Body of pancreas (tissue), 4 donors: Measurements from ENCODE around the gene THBD. TPM values are rescaled to one million over a fixed set of nuclear protein-coding genes. Genes with fewer than 3 reads are reported as not detected.

Source experiments
- ATAC-seq: fragments of 150-250 bp; one replicate; pipeline ENCODE4 v1.9.1; 2016
- DNase-seq, 4 donors: peaks; one replicate each; pipeline ENCODE4 v3.0.0-alpha.2; 2019
- H3K27ac ChIP-seq, 4 donors: fragments of 200-600 bp; sonication (generic); 1 replicate in 3 of 4; 2 replicates in 1 of 4; pipeline versions ENCODE4 v1.5.1 to v1.6.1; 2016 to 2019; ENCODE audit warnings: mild to moderate bottlenecking in 1 of 4, mixed read lengths in 1 of 4, moderate library complexity in 1 of 4
- H3K27me3 ChIP-seq, 2 donors: fragments of 200-600 bp; sonication (generic); one replicate each; pipeline ENCODE4 v1.6.0; 2016; ENCODE audit warnings: mild to moderate bottlenecking in 1 of 2
- H3K36me3 ChIP-seq, 2 donors: fragments of 200-600 bp; sonication (generic); replicated peaks in 1 of 2; 2 replicates each; pipeline ENCODE4 v1.5.1; 2016; ENCODE audit warnings: low read depth in 2 of 2; ENCODE audit not compliant: insufficient read depth in 1 of 2
- H3K4me1 ChIP-seq: fragments of 200-600 bp; sonication (generic); one replicate; pipeline ENCODE4 v1.6.0; 2016
- H3K4me3 ChIP-seq, 2 donors: fragments of 200-600 bp; sonication (generic); 1 replicate in 1 of 2; 2 replicates in 1 of 2; pipeline ENCODE4 v1.5.1; 2016 to 2019
- H3K9me3 ChIP-seq, 3 donors: fragments of 200-600 bp; sonication (generic); 1 replicate in 2 of 3; 2 replicates in 1 of 3; pipeline ENCODE4 v1.5.1; 2016
- CTCF ChIP-seq, 7 experiments: fragments of 450-650 bp in 4 of 7; fragments of 200-600 bp in 3 of 7; sonication (generic) in 3 of 7; IDR thresholded peaks; one replicate each; pipeline ENCODE4 v1.5.1; 2016 to 2019; ENCODE audit warnings: antibody characterized with exemption in 7 of 7
- POLR2A ChIP-seq, 3 donors: fragments of 450-650 bp; IDR thresholded peaks; one replicate each; pipeline ENCODE4 v1.6.1; 2016; ENCODE audit warnings: antibody characterized with exemption in 3 of 3, mild to moderate bottlenecking in 2 of 3
- WGBS, 2 donors: methylation state at CpG; one replicate each; pipeline ENCODE4 v1.1.5; 2017; 5-methylcytosine and 5-hydroxymethylcytosine counted together
- intact Hi-C: fragments of 100-400 bp; cut with DNase I; formaldehyde crosslinking; loops from one replicate; pipeline ENCODE4 v1.15.1; 2023
- total RNA-seq, 2 donors: library from RNA; depleted of rRNA; stranded (reverse); fragments of >200 nt; gene quantifications; one replicate each; pipeline ENCODE4 v1.1.0, GENCODE V29; 2016

THBD gene
- total RNA-seq, 2 donors from 2014 or later: 14.3 to 44.2 TPM

- Histone ChIP-seq H3K4me3 (no peak overlapping the region), H3K36me3 (no peaks in the 10 kb centered on the region), H3K9me3 (no peaks in the 10 kb centered on the region), H3K4me1 (no peaks in the 10 kb centered on the region), H3K27ac (no peak overlapping the region), H3K27me3 (no peaks in the 10 kb centered on the region)
- ATAC-seq: no peak
- intact Hi-C loops: no loop called here
- DNase-seq: no peak
- 45 to 54% methylated on average over 5 of the region's 5 CpGs for WGBS, 2 donors
- no peak for TF ChIP-seq CTCF (IDR thresholded peaks at IDR 0.05)
- TF ChIP-seq POLR2A (IDR thresholded peaks at IDR 0.05): no peak
These were observed 29.0 kb upstream of the THBD start for GRCh38 chr20:23078351-23079015.

- DNase-seq (no peak), ATAC-seq (no peak)
- WGBS, 2 donors: 67 to 75% methylated on average over 4 of the region's 4 CpGs
- no peaks in the 10 kb centered on the region for H3K9me3 ChIP-seq
- no peak overlapping the region for H3K4me3 ChIP-seq
- intact Hi-C loops: no loop called here
- no peaks in the 10 kb centered on the region for H3K4me1 ChIP-seq
- no peak overlapping the region for H3K27ac ChIP-seq
- no peak for TF ChIP-seq POLR2A (IDR thresholded peaks at IDR 0.05)
- no peak for TF ChIP-seq CTCF (IDR thresholded peaks at IDR 0.05)
- peaks cover 0 to 4% of the 10 kb centered on the region in 2 donors for H3K27me3 ChIP-seq
- H3K36me3 ChIP-seq: no peaks in the 10 kb centered on the region
These were observed 27.8 kb upstream of the THBD start for GRCh38 chr20:23077277-23077676.

- intact Hi-C loops: no loop called here
- no peak for ATAC-seq
- Histone ChIP-seq H3K27me3 (peaks cover 0 to 4% of the 10 kb centered on the region in 2 donors), H3K4me3 (no peak overlapping the region), H3K4me1 (no peaks in the 10 kb centered on the region), H3K36me3 (no peaks in the 10 kb centered on the region), H3K9me3 (no peaks in the 10 kb centered on the region), H3K27ac (no peak overlapping the region)
- TF ChIP-seq CTCF (IDR thresholded peaks at IDR 0.05) (no peak), POLR2A (IDR thresholded peaks at IDR 0.05) (no peak)
- no peak for DNase-seq
- WGBS, 2 donors: 78 to 95% methylated on average over 2 to 3 of the region's 3 CpGs
These were observed 24.6 kb upstream of the THBD start for GRCh38 chr20:23074052-23074451.

- no peak overlapping the region for H3K4me3 ChIP-seq
- no peaks in the 10 kb centered on the region for H3K9me3 ChIP-seq
- H3K4me1 ChIP-seq: no peaks in the 10 kb centered on the region
- TF ChIP-seq POLR2A (IDR thresholded peaks at IDR 0.05) (no peak), CTCF (IDR thresholded peaks at IDR 0.05) (no peak)
- H3K27me3 ChIP-seq: peaks cover 0 to 4% of the 10 kb centered on the region in 2 donors
- intact Hi-C loops: no loop called here
- DNase-seq (no peak), ATAC-seq (no peak)
- WGBS, 2 donors: 52 to 53% methylated on average over 11 of the region's 11 CpGs
- no peaks in the 10 kb centered on the region for H3K36me3 ChIP-seq
- no peak overlapping the region for H3K27ac ChIP-seq
These were observed 23.6 kb upstream of the THBD start for GRCh38 chr20:23072892-23073586.
